ENCODE data around the gene VMP1.

Gene VMP1

DNA sequence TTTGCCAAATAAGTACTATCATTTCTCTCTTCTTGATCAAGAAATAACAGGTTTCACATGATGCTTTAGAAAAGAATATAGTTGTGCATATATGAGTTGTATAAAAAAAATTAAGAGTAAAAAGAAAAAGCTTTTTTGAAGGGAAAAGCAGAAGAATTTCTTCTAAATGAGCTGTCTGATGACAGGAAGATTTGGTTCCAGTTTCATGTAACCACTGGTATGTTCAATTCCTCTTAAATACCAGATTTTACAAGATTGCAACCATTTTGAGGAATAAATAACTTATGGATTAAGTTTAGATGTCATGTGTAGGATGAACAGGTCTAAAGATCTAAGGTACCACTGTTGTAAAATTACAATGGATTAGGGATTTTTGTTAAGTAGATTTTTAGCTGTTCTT is 45.0 kb downstream of the VMP1 start:
- TF ChIP-seq EZH2 (IDR thresholded peaks at IDR 0.05; ENCODE audit: borderline replicate concordance, low read depth, low read length, severe bottlenecking) = no peak
- TF ChIP-seq, protein P1, sequence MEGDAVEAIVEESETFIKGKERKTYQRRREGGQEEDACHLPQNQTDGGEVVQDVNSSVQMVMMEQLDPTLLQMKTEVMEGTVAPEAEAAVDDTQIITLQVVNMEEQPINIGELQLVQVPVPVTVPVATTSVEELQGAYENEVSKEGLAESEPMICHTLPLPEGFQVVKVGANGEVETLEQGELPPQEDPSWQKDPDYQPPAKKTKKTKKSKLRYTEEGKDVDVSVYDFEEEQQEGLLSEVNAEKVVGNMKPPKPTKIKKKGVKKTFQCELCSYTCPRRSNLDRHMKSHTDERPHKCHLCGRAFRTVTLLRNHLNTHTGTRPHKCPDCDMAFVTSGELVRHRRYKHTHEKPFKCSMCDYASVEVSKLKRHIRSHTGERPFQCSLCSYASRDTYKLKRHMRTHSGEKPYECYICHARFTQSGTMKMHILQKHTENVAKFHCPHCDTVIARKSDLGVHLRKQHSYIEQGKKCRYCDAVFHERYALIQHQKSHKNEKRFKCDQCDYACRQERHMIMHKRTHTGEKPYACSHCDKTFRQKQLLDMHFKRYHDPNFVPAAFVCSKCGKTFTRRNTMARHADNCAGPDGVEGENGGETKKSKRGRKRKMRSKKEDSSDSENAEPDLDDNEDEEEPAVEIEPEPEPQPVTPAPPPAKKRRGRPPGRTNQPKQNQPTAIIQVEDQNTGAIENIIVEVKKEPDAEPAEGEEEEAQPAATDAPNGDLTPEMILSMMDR (IDR thresholded peaks at IDR 0.05; ENCODE audit: borderline replicate concordance, extremely low read depth, low read length, poor library complexity, severe bottlenecking) = no peak
- no peak overlapping the region for H2AFZ ChIP-seq (ENCODE audit: low read depth, low read length)
- no peaks in the 10 kb centered on the region for H3K79me2 ChIP-seq (ENCODE audit: insufficient read depth, low read length)
- no peaks in the 10 kb centered on the region for H4K20me1 ChIP-seq (ENCODE audit: insufficient read depth, low read length)
- no peak overlapping the region for H3K4me3 ChIP-seq (ENCODE audit: low read depth in 1 of 2, low read length in 2 of 2)
- H3K36me3 ChIP-seq (ENCODE audit: insufficient read depth, low read length) = peaks cover 8% of the 10 kb centered on the region; the same call in 1 of the 2 replicates
- H3K27ac ChIP-seq (ENCODE audit: low read length) = no peak overlapping the region
- H3K4me2 ChIP-seq (ENCODE audit: insufficient read depth, low read length) = no peak overlapping the region
- no peak overlapping the region for H3K9ac ChIP-seq (ENCODE audit: low read depth, low read length)
- H3K27me3 ChIP-seq (ENCODE audit: insufficient read depth, low read length, poor library complexity) = no peaks in the 10 kb centered on the region
- DNase-seq (no peak), ATAC-seq (ENCODE audit: insufficient read depth, low read depth) (no peak)
- no peaks in the 10 kb centered on the region for H3K9me3 ChIP-seq (ENCODE audit: insufficient read depth, low read length, severe bottlenecking)
- H3K4me1 ChIP-seq (ENCODE audit: insufficient read depth, low read length) = peaks cover 17% of the 10 kb centered on the region

DNA sequence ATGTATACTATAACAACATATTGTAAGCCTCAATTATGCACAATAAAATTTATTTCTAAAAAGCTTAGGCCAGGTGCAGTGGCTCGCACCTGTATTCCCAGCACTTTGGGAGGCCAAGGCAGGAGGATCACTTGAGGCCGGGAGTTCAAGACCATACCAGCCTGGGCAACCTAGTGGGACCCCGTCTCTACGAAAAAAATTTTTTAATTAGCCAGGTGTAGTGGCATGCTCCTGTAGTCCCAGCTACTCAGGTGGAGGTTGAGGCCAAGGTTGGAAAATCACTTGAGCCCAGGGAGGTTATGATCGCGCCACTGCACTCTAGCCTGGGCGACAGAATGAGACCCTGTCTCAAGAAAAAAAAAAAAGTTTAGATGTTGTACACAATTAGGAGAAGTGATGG is 45.5 kb downstream of the VMP1 start:
- Histone ChIP-seq H3K79me2 (ENCODE audit: insufficient read depth, low read length) (no peaks in the 10 kb centered on the region), H3K4me1 (ENCODE audit: insufficient read depth, low read length) (peaks cover 17% of the 10 kb centered on the region), H2AFZ (ENCODE audit: low read depth, low read length) (no peak overlapping the region), H3K27ac (ENCODE audit: low read length) (no peak overlapping the region), H4K20me1 (ENCODE audit: insufficient read depth, low read length) (no peaks in the 10 kb centered on the region), H3K9me3 (ENCODE audit: insufficient read depth, low read length, severe bottlenecking) (no peaks in the 10 kb centered on the region), H3K27me3 (ENCODE audit: insufficient read depth, low read length, poor library complexity) (no peaks in the 10 kb centered on the region), H3K4me3 (ENCODE audit: low read depth in 1 of 2, low read length in 2 of 2) (no peak overlapping the region), H3K36me3 (ENCODE audit: insufficient read depth, low read length) (peaks cover 13% of the 10 kb centered on the region), H3K4me2 (ENCODE audit: insufficient read depth, low read length) (no peak overlapping the region), H3K9ac (ENCODE audit: low read depth, low read length) (no peak overlapping the region)
- no peak for DNase-seq
- no peak for TF ChIP-seq EZH2 (IDR thresholded peaks at IDR 0.05; ENCODE audit: borderline replicate concordance, low read depth, low read length, severe bottlenecking)
- TF ChIP-seq, protein P1 (IDR thresholded peaks at IDR 0.05; ENCODE audit: borderline replicate concordance, extremely low read depth, low read length, poor library complexity, severe bottlenecking) = no peak
- ATAC-seq (ENCODE audit: insufficient read depth, low read depth) = no peak

DNA sequence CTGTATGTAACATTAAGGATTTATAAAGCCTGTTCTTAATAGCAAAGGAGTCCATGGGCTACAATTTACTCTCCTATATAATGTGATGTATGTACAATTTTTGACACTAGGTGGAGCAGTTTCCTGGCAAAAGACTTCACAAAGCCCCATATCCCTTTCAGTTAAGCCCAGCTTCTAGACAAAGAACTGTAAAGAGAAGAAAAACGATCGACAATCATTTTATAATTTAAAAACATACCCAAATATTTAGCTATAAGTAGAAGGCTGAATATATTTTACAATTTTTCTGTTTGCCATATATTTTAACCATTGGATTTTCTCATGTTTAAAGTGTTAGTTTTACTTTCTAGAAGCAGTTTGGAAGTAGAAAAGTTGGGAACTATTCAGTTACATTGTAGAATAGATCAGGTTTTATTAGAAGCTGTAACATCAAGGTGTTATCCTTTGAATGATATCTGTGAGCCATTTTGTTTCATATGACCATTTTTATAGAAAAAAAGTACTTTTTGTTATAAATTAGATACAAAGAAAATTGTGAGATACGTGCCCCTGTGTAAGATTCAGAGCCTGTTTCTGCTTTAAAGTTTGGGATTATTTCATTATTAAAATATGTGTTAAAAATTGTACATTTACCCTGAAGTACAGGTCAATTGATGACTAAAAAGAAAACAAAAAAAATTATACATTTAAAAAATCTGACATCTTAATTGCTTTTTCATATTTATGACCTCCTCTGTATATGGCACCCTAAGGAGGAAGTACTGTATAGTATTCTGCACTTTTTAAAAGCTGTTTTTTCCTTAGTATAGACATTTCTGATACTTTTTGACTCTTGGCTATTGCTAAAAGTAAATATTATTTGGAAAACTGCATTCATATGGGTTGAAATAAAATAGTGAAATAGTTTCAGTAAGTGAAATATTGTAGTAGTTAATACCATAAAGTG is 46.3 kb downstream of the VMP1 start:
- Histone ChIP-seq H2AFZ (ENCODE audit: low read depth, low read length) (peak overlapping the region; percentile 66), H3K27me3 (ENCODE audit: insufficient read depth, low read length, poor library complexity) (no peaks in the 10 kb centered on the region), H3K9me3 (ENCODE audit: insufficient read depth, low read length, severe bottlenecking) (no peaks in the 10 kb centered on the region), H3K4me3 (ENCODE audit: low read depth in 1 of 2, low read length in 2 of 2) (peak overlapping the region in 1 of 2 experiments; percentile 33; a peak in 1 of 4 replicates), H3K4me2 (ENCODE audit: insufficient read depth, low read length) (peak overlapping the region; percentile 52), H3K36me3 (ENCODE audit: insufficient read depth, low read length) (peaks cover 21% of the 10 kb centered on the region), H3K79me2 (ENCODE audit: insufficient read depth, low read length) (no peaks in the 10 kb centered on the region), H3K9ac (ENCODE audit: low read depth, low read length) (peak overlapping the region; percentile 52), H3K27ac (ENCODE audit: low read length) (peak overlapping the region; percentile 76), H4K20me1 (ENCODE audit: insufficient read depth, low read length) (no peaks in the 10 kb centered on the region), H3K4me1 (ENCODE audit: insufficient read depth, low read length) (peaks cover 17% of the 10 kb centered on the region)
- DNase-seq (peak; percentile 34), ATAC-seq (ENCODE audit: insufficient read depth, low read depth) (peak; percentile 95)
- no peak for TF ChIP-seq EZH2 (IDR thresholded peaks at IDR 0.05; ENCODE audit: borderline replicate concordance, low read depth, low read length, severe bottlenecking)
- TF ChIP-seq, protein P1 (IDR thresholded peaks at IDR 0.05; ENCODE audit: borderline replicate concordance, extremely low read depth, low read length, poor library complexity, severe bottlenecking) = peak; percentile 83
